NCI-H2227 treated with DMSO at 0.1 percent for 48 hours (cell line): ENCODE data around the gene HRH1.

Experiments
- DNase-seq: peaks from one replicate; lab custom pipeline; 2025; lab: John Stamatoyannopoulos, UW

The HRH1 gene

GRCh38 chr3:11284011-11284410, 129.7 kb downstream of the HRH1 start:
- DNase-seq = no peak

GRCh38 chr3:11285471-11285870, 131.2 kb downstream of the HRH1 start:
- DNase-seq = no peak

- no peak for DNase-seq
Measured at GRCh38 chr3:11287404-11287803, 133.1 kb downstream of the HRH1 start.

DNA sequence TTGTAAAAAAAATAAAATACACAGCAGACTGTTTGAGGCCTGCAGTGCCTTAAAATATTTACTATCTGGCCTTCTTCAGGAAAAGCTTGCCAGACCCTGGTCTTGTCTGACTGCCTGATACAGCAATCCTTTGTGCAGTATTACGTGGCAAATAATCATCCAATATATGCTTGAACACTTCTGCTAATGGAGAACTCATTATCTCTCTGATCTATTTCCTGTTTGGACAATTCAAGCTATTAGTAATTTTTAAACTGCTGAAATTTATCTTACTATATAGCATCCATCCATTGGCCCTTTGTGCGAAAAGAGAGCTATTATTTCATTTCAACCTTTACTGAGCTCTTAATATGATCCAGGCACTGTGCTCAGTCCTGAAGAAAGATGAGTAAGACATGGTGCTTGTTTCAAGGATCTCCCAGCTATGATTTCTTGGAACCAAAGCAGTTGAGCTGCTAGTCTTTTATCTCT, 133.8 kb downstream of the HRH1 start:
- no peak for DNase-seq

DNA sequence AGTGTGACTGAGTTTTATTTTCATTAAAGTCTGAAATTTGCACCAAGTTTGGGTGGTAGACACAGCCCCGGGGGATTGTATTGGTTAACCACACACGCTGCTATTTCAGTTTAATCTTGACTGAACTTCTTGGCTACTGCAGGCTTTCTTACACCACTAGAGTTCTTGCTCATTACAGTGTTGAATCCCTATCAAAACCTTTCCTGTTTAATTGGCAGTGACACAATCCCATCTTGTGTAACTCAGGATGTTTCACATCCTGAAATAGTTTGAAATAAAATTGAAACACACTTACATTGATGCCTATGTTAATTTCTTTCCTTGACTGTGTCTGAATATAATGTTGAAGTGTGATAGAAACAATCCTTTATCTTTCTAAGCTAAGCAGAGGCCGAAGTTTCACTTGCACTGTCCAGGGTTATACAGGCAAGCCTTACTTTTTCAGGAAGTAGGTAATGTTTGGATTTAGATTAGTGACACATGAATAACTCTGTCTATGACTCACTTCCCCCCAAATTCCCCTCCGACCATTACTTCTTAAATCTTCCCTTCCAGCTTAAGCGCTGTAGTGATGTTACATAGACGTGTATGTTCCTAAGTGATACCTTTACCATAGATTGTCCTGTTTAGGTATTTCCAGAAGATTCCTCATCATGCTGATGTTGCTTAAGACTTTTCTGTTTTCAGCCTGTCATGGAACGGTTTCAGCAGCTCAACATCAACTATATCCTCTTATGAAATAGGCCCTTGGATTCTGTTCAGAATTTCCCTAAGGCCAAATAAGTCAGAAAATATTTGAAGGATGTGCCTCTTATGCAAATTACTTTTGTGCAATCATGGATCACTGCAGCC, 134.7 kb downstream of the HRH1 start:
- no peak for DNase-seq

DNA sequence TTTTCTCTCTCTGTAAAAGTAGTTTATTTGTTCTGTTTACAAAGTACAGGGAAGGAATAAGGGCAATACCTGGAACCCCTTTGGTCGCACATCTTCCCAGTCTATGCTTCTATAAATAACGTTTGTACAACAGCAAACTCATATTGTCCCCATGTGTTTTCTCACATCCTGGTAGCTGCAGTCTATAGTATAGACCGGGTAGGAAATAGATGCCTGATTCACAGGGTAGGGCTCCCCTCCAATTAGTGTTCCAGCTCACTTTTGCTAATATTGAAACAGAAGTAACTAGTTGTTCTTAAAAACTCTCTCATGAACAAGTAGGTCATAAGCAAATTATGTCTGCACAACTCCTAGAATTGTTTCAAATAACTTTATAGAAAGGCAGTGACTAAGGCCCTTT, 135.6 kb downstream of the HRH1 start:
- DNase-seq = no peak

DNA sequence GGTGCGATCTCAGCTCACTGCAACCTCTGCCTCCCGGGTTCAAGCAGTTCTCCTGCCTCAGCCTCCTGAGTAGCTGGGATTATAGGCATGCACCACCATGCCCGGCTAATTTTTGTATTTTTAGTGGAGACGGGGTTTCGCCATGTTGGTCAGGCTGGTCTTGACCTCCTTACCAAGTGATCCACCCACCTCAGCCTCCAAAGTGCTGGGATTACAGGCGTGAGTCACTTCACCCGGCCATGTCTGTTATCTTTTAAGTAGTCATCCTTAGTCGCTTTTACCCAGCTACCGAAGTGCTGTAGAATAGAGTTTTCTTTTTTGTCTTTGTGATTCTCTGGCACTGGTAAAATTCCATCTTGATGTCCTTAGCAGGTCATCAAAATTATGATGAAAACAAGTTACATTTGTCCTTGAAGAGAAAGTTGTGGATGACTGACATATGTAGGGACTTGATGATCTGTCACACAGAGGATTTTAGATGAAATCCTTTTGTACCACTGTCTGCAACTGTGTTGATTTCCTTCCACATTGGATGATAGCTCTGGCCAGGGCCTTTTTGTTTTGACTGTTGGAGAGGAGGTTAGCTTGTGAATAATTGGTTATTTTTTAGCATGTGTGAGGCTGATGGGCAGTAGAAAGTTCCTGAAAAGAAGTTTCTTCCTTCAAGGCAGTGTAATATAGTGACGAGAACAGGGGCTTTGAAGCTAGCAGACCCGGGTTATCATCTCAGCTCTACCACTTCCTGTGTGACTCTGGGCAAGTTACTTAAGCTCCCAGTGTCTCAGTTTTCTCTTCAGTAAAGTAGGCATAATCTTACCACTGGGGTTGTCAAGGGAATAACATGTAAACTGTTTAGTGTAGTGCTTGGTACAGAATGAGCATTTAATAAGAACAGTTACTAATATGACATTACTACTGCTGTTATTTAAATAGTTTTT, 136.7 kb downstream of the HRH1 start:
- no peak for DNase-seq

GRCh38 chr3:11291808-11292207, 137.5 kb downstream of the HRH1 start:
- no peak for DNase-seq

DNA sequence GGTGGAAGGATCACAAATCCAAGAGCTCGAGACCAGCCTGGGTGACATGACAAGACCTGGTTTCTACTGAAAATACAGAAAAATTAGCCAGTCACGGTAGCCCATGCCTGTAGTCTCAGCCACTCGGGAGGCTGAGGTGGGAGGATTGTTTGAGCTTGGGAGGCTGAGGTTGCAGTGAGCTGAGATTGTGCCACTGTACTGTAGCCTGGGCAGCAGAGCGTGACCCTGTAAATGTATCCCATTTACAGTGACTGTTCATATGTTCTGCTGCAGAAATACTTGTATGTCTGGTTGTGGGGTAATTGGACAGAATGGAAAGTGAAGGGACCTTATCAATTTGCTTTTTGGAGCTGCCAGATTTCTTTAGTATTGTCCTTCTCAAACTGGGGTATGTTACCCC, 142.8 kb downstream of the HRH1 start:
- DNase-seq = no peak

GRCh38 chr3:11300970-11301369, 146.7 kb downstream of the HRH1 start:
- DNase-seq = no peak

DNA sequence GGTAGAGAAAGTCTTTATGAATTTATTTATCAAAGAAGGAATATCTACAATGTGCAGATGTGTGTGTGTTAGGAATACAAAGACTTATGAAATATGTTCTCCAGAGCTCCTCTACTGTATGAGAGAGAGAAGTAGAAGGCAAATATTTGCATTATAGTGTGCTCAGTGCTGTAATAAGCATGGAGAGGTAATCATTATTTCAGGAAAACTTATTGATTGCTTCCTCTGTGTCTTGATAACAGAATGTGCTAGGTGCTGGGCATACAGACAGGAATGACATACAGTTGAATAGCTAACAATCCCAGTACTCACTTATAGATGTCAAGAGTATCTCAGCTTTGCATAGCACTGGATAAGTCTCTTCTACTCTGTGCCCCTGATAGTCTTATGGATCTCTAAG, 148.2 kb downstream of the HRH1 start:
- DNase-seq = no peak

DNA sequence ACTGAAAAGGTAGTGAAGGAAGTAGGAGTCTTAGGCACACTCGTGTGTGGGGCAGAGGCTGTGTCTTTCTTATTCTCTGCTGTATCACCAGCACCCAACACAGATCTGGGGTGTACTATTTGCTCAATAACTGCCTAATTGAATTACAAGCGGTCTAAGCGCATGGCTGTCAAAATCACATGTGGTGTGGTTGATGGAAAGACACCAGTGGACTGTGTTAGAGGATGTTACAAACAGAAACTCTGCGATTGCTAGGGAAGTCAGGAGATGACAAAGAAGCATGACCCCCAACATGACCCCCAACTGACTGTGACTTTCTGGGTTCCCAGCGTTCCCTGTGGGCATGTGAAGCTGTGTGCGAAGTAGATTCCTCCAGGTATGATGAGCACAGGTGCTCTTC, 149.9 kb downstream of the HRH1 start:
- no peak for DNase-seq

DNA sequence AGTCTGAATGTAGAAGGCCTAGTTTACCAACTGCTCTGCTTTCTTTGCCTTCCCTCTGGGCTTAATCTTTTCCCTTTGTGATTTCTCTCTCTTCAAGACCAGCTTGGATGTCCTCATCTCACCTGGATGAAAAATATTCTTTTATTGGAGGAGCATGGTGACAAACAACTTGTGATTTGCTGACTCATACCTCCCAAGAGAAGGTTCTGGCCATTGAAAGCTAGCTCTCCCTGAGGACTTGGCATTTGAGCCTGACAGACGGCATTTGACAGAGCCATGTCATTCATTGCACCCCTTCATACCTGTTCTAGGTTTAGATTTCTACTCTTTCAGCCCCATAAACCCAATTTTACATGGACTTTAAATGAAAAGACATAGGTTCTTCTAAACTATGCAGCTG, 151.2 kb downstream of the HRH1 start:
- DNase-seq = no peak

- DNase-seq = no peak
Measured at GRCh38 chr3:11306817-11307589, 152.7 kb downstream of the HRH1 start.

DNA sequence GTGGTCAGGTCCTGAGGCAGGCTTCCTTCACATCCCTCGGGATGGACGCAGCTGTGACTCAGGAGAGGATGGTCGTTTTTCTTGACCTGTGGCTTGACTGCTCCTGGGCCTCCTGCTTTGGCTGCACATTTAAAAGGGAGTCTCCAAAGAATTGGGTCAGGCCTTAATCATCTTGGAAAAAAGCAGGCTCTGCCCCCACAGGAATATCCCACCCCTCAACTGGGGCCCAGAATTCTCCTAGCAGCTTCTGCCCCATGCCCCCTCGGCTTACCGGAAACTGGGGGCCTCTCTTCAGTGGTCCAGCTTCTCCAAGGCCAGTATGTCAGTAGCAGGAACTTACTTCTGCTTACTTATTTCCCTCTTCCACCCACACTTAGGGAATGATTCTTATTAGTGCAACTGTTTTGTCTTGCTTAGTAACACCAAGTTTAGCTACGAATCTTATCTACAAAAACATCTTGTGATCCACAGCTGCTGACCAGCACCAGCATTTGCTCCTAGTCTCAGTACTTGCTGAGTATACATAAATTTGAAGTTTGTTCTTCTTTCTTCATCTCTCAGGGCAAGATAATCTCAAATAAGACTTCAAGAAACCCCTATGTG, 153.6 kb downstream of the HRH1 start:
- DNase-seq = no peak

DNA sequence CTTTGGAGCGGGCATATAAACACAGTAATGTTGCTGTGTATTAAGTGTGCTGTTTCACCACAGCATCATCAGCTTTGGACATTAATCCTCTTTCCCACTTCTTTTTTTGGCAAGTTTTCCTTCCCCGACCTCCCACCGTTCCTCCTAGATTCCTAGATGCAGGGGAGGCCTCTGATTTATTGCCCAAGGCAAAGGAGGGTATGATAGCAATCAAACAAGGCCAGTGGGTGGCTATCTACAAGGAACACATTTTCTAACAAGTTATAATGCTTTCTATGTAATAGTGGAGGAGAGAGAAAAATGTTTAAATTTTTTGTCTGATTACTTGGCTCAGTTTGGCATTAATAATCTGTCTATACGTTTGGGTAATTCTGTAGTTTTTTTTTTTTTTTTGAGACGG, 156.0 kb downstream of the HRH1 start:
- no peak for DNase-seq

- DNase-seq = no peak
Measured at GRCh38 chr3:11312166-11312565, 157.9 kb downstream of the HRH1 start.
